Measurements from ENCODE around the gene SORCS2.

Gene SORCS2

DNA sequence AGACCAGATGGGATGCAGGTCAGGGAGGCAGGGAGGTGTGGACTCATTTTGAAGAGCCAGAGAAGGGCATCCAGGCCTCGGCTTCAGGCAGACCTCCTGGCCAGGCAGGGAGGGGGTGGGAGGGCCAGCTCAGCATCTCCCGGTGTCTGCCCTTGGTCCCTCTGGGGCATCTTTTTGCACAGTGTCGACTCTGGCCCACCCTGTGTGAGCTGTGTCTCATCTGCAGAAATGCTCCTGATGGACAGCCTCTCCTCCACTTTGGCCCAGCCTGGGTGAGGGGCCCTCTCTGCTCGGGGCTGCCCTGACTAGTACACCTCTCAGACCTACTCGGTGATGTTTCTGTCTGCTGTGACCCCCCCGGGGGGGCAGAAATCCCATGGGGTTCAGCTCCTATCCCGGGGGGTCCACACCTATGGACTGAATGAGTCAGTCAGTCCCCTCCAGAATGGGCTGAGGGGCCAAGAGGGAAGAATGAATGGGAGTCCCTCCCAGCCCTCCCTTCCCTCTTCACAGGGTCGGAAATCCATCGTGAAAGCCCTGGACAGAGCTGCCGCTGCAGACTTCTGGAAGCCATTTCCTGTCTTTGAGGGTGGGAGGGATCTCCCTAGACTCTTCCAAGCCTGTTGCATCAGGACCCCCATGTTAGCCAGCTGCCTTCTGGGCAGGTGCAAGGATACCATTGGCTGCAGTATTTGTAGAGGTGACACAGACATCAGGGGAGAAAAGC, 439.1 kb downstream of the SORCS2 start:
- DNase-seq, result no peak

- DNase-seq, result no peak
Measured at GRCh38 chr4:7632341-7632740, 440.0 kb downstream of the SORCS2 start.

GRCh38 chr4:7632971-7633370, 440.6 kb downstream of the SORCS2 start:
- DNase-seq, result no peak

GRCh38 chr4:7634661-7635251, 442.4 kb downstream of the SORCS2 start:
- DNase-seq, result no peak

DNA sequence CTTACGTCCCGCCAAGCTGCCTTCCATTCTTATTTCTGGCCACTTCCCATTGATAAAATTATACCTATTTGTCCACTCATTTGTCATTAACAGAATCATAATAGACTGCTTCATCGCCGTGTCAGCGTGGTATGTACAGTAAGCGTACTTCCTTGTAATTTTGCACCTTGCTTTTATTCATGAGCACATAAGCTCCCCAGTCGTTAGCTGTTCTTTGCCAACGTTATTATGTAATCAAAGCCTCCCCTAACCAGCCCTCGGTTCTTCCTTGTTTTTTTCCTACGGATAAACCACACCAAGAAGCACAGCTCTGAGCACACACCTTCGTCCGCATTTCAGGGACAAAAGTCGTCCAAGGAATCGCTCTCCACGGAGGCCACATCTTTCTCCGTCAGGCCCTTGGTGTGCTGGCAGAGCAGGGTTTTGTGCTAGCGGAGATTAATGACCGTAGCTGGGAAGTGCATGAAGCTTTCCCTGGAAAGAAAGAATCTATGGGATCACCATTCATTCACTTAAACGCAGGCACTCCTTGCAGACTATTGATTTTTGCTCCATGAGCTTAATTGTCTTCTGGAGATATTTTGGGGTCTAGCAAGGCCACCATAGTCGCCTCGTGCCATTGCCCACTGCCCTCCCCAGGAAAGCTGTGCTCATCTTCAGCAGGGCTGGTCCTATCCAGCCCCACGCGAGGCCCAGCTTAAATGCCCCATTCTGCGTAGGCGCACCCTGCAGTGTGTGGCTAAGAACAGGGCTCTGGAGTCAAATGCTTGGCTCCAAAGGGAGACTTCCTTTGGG, 443.3 kb downstream of the SORCS2 start:
- DNase-seq, result no peak

- no peak for DNase-seq
Measured at GRCh38 chr4:7636240-7636508, 443.8 kb downstream of the SORCS2 start.

- no peak for DNase-seq
Measured at GRCh38 chr4:7637139-7637538, 444.8 kb downstream of the SORCS2 start.

DNA sequence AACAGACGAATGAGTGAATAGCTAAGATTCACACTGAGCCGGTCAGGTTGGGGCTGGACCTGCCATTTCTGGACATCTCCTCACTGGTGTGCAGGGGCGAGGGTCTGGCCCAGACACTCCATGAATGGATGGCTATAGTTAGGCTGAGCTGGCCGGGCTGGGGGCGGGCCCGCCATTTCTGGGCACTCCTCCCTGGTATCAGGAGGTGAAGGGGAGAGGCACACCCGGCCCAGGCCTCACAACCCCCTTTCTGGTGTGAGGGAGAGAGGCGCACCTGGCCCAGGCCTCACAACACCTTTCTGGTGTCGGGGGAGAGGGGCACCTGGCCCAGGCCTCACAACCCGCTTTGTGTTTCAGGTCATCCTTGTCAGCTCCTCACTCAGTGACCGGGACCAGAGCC, 445.6 kb downstream of the SORCS2 start:
- DNase-seq, result no peak

DNA sequence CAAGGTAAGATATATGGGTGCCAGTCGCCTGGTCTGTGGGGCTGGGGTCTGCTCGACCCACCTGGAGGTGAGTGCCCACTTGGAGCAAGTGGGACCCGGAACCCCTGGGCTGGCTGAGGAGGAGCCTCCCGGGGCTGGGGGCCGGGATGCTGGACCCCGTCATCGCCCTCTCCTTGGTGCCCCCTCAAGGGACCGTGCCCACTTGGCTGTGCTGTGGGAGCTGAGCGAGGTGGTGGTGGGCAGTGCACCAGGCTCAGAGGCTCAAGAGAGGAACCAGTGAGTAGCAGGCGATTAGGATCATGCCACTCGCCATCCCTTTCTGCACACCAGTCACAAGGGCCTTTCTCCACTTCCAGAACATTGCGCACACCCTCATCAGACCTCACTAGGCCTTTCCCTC, 446.2 kb downstream of the SORCS2 start:
- DNase-seq, result no peak

DNA sequence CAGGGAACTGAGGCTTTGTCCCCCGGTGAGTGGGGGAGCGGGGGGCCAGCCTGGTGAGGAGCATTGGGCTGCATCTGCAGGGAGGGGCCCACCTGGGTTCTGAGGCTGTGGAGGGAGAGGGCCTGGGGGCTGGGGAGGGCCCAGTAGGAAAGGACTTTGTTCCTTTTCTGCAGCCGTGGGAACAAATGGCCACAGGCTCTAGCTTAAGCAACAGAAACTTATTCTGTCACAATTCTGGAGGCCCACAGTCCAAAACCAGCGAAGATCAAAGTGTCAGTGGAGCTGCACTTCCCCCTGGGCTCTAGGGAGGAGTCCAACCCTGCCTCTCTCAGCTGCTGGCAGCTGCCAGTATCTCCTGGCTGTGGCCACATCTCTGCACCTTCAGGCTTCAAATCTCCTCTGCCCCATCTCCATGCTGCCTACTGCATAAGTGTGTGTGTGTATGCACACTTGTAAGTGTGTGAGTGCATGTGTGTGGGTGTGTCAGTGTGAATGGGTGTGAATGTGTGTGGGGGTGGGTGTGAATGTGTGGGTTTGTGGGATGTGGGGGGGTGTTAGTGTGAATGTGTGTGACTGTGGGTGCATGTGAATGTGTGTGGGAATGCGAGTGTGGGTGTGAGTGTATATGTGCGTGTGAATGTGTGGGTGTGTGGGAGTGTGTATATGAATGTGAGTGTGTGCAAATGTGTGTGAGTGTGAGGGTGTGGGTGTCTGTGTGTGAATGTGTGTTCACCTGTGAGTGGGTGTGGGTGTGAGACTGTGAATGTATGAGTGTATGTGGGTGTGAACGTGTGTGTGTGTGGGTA, 446.8 kb downstream of the SORCS2 start:
- DNase-seq, result no peak

DNA sequence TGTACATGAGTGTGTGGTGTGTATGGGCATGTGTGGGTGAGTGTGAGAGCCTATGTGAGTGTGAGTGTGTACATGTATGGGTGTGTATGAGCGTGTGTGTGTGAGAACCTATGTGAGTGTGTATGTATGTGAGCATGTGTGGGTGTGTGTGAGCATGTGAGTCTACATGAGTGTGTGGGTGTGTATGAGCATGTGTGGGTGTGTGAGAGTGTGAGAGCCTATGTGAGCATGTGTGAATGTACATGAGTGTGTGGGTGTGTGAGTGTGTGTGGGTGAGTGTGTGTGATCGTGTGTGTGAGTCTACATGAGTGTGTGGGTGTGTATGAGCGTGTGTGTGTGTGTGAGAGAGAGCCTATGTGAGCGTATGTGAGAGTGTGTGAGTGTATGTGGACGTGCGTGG, 447.8 kb downstream of the SORCS2 start:
- DNase-seq, result no peak

DNA sequence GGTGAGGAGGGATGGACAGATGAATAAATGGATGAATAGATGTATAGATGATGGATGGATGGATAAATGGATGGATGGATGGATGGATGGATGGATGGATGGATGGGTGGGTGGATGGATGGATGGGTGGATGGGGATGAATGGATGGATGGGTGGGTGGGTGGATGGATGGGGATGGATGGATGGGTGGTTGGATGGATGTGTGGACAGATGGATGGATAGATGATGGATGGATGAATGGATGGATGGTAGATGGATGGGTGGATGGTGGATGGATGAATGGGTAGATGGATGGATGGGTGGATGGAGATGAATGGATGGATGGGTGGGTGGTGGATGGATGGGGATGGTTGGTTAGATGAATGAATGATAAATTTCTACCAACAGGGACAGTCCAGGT, 449.4 kb downstream of the SORCS2 start:
- no peak for DNase-seq

GRCh38 chr4:7642741-7643458, 450.6 kb downstream of the SORCS2 start:
- no peak for DNase-seq

DNA sequence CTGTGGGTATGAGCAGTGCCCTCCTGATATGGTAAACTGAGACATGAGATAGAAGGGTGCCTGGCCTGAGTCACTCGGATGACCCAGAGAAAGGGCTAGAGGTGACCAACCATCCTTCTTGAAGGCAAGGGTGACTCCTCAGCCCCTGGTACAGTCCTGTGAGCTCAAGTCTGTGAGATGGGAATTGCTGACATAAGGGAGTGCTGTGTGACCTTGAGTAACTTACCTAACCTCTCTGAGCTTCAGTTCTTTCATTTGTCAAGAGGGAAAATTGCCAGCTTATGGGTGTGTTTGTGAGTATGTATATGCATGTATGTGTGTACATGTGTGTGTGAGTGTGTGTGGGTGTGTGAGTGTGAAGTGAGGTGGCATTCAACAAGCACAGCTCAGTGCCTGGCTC, 452.8 kb downstream of the SORCS2 start:
- DNase-seq, result no peak

DNA sequence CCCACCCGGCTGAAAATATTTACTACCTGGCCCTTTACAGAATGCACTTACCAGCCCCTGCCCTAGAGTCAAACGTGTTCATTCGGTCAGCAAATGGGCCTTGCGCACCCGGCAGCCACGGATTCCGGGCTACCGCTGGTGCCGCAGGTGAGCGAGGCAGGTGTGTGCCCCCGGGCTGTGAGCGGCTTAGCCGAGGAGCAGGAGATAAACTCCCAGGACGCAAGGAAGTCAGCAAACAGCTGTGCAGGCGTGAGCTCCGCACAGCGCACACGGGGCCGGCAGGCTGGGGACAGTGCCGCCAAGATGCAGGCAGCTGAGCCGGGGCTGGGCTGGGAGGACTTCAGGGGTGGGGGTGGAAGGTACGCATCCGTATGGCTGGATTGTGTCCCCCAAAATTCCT, 453.6 kb downstream of the SORCS2 start:
- no peak for DNase-seq

- no peak for DNase-seq
Measured at GRCh38 chr4:7646384-7647061, 454.2 kb downstream of the SORCS2 start.

- no peak for DNase-seq
Measured at GRCh38 chr4:7647186-7647585, 454.8 kb downstream of the SORCS2 start.

DNA sequence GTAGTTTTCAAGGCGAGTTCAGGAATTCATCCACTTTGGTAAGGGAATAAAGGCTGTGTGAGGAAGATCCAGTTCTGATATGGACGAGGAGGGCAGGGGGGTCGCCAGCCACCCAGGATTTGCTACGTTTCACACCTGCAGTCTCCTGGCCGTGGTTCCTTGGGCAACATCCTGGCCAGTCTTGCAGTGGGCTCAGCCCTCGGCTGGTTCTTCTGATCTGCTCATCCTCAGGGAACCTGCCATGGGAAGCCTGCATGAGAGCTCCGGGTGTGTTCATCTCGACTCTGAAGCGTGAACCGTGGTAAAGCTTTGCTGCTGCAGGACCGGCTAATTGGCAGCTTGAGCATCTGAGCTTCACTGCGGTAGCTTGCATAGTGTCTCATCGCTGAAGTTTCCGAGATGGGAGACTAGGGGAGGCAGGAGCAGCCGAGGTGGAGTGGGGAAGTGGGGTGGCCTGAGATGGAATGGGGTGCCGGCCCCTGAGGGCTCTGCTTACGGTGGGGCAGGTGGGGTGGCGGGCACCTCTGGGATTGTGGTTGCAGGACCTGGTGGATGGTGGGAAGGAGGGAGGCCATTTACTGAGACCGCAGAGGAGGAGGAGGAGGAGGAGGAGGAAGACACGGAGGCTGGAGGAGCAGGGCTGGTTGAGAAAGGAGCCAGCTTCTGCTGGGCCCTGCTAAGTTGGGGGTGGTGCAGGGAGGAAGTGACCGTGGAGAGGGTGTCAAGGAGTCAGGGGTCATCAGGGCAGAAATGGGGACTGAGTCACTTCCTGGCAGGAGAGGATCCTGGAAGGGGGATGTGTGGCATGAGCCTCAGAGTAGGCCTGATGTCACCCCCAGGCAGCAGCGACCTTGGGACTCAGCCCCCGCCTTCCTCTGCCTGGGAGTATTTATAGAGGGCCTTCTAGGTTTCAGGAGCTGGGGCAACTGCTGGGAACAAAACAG, 455.5 kb downstream of the SORCS2 start:
- DNase-seq, result peak; percentile 95

GRCh38 chr4:7648544-7649395, 456.4 kb downstream of the SORCS2 start:
- DNase-seq, result no peak

- DNase-seq, result no peak
Measured at GRCh38 chr4:7649411-7649740, 457.0 kb downstream of the SORCS2 start.
